CD4-positive, CD25-positive, alpha-beta regulatory T cell (primary cell): ENCODE measurements around the gene TMCC2. TPM values are rescaled to one million over a fixed set of nuclear protein-coding genes. Genes with fewer than 3 reads are reported as not detected.
"Not testable (repeated sequence)": the region's sequence is repeated elsewhere in the genome, so short reads cannot be mapped to it uniquely, and the experiment has no call there.

ENCODE experiments used
- ATAC-seq, 2 donors: fragments of 150-1000 bp; cut with Tn5 transposase; one replicate each; pipeline ENCODE4 v1.10.0; 2021; ENCODE audit warnings: low read depth in 2 of 2, moderate number of reproducible peaks in 2 of 2, moderate library complexity in 1 of 2
- DNase-seq, 3 donors: peaks; one replicate each; pipeline versions ENCODE4 v3.0.0 to v3.0.0-alpha.2; 2012 to 2022; ENCODE audit warnings: mixed read lengths in 1 of 3
- H3K27ac ChIP-seq: one replicate; pipeline ENCODE4 v1.7.0; 2013; ENCODE audit warnings: mild to moderate bottlenecking, low read length; ENCODE audit not compliant: insufficient read depth, poor library complexity, severe bottlenecking
- H3K27me3 ChIP-seq: one replicate; pipeline ENCODE4 v1.7.0; 2013; ENCODE audit warnings: low read length; ENCODE audit not compliant: control insufficient read depth, insufficient read depth
- H3K36me3 ChIP-seq: one replicate; pipeline ENCODE4 v1.7.0; 2013; ENCODE audit warnings: mild to moderate bottlenecking, low read length, moderate library complexity; ENCODE audit not compliant: control insufficient read depth, insufficient read depth
- H3K4me1 ChIP-seq: 2 replicates; pipeline ENCODE4 v1.7.0; 2013; ENCODE audit warnings: mild to moderate bottlenecking, low read length; ENCODE audit not compliant: insufficient read depth, control insufficient read depth, poor library complexity, severe bottlenecking
- H3K4me3 ChIP-seq: one replicate; pipeline ENCODE4 v1.7.0; 2013; ENCODE audit warnings: low read depth, mild to moderate bottlenecking, low read length, moderate library complexity
- H3K9me3 ChIP-seq, 2 experiments: 1 replicate in 1 of 2; 2 replicates in 1 of 2; pipeline ENCODE4 v1.7.0; 2013; ENCODE audit warnings: low read length in 2 of 2, mild to moderate bottlenecking in 1 of 2, moderate library complexity in 1 of 2; ENCODE audit not compliant: control insufficient read depth in 2 of 2
- H3K27ac Mint-ChIP-seq, 3 donors: one replicate each; pipeline ENCODE4 v1.8.0; 2020 to 2022; ENCODE audit warnings: mild to moderate bottlenecking in 3 of 3, mixed read lengths in 3 of 3, moderate library complexity in 2 of 3
- H3K27me3 Mint-ChIP-seq: one replicate; pipeline ENCODE4 v1.8.0; 2022; ENCODE audit warnings: mild to moderate bottlenecking, mixed read lengths
- H3K36me3 Mint-ChIP-seq: one replicate; pipeline ENCODE4 v1.8.0; 2020; ENCODE audit warnings: mixed read lengths
- H3K4me1 Mint-ChIP-seq, 4 donors: one replicate each; pipeline ENCODE4 v1.8.0; 2020 to 2022; ENCODE audit warnings: mixed read lengths in 4 of 4, mild to moderate bottlenecking in 1 of 4
- H3K4me3 Mint-ChIP-seq, 4 donors: one replicate each; pipeline ENCODE4 v1.8.0; 2020 to 2022; ENCODE audit warnings: mild to moderate bottlenecking in 4 of 4, mixed read lengths in 4 of 4, moderate library complexity in 3 of 4
- H3K9me3 Mint-ChIP-seq, 7 donors: one replicate each; pipeline ENCODE4 v1.8.0; 2020 to 2022; ENCODE audit warnings: mixed read lengths in 7 of 7, mild to moderate bottlenecking in 3 of 7, moderate library complexity in 2 of 7
- polyA plus RNA-seq, 4 donors: library from polyadenylated mRNA; unstranded; fragments of 300-500 nt; fragmentation: Illumina TruSeq; gene quantifications; one replicate each; pipeline ENCODE4 v1.2.3, GENCODE V29; 2021
- total RNA-seq: library from RNA; stranded (reverse); gene quantifications from one replicate; pipeline ENCODE4 v1.2.3, GENCODE V29; 2022

Gene TMCC2
- total and polyA plus RNA-seq, 5 donors from 2014 or later, result 0.22 to 1.8 (median 0.31) TPM

DNA sequence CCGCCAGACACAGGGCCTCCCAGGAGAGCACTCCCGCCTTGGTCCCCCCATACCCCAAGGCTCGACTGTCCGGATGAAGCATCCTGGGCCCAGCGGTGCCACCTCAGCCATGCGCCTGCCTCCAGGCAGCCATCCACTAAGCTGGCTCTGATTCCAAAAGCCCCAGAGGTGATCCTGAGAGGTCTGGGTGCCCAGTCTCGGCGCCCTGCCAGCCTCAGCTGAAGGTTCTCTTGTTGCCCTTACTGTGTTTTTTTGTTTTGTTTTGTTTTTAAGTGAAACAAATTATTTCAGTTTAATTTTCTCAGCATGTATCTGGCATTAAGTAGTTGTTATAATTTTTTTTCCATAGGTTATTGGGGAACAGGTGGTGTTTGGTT lies 48.9 kb downstream of the TMCC2 start:
- Histone ChIP-seq H3K27me3 (no peaks in the 10 kb centered on the region), H3K4me3 (no peak overlapping the region), H3K36me3 (no peaks in the 10 kb centered on the region), H3K4me1 (peaks cover 60% of the 10 kb centered on the region), H3K9me3 (no peaks in the 10 kb centered on the region), H3K27ac (no peak overlapping the region)
- no peak for ATAC-seq
- no peak for DNase-seq
- peaks cover 8 to 75% (median 37%) of the 10 kb centered on the region in 4 donors for H3K4me1 Mint-ChIP-seq
- H3K27ac Mint-ChIP-seq, result peak overlapping the region in 1 of 3 donors; percentile 64
- H3K27me3 Mint-ChIP-seq, result peaks cover 9% of the 10 kb centered on the region
- no peaks in the 10 kb centered on the region for H3K36me3 Mint-ChIP-seq
- H3K4me3 Mint-ChIP-seq, result no peak overlapping the region
- no peaks in the 10 kb centered on the region for H3K9me3 Mint-ChIP-seq

DNA sequence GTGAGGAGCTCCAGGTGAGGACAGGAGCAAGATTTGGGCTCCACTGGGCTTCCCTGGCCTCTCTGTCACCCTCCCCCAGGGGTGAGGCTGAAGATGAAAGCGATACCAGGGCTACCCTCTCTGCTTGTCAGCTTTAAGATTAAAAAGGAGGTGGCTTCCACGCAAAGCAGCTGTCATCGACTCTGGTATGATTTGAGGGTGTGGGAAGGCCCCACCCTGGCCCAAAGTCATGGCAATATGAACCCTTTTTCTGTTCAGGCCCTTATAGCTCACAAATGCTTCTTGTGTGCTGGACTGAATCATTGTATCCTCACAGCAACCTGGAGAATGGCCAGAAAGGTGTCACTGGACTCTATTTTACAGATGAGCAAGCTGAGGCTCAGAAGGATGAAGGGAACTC lies 52.2 kb downstream of the TMCC2 start:
- no peak overlapping the region for H3K4me3 ChIP-seq
- H3K36me3 ChIP-seq, result no peaks in the 10 kb centered on the region
- no peaks in the 10 kb centered on the region for H3K9me3 Mint-ChIP-seq
- no peaks in the 10 kb centered on the region for H3K27me3 ChIP-seq
- H3K9me3 ChIP-seq, result no peaks in the 10 kb centered on the region
- H3K4me3 Mint-ChIP-seq, result peak overlapping the region; percentile 3 to 78 (median 58)
- no peaks in the 10 kb centered on the region for H3K36me3 Mint-ChIP-seq
- DNase-seq (peak in 1 of 3 donors; percentile 79), ATAC-seq (no peak)
- peaks cover 72% of the 10 kb centered on the region for H3K4me1 ChIP-seq
- peaks cover 14% of the 10 kb centered on the region for H3K27me3 Mint-ChIP-seq
- H3K27ac ChIP-seq, result no peak overlapping the region
- peaks cover 7 to 88% (median 52%) of the 10 kb centered on the region in 4 donors for H3K4me1 Mint-ChIP-seq
- H3K27ac Mint-ChIP-seq, result peak overlapping the region; percentile 81 to 95 (median 82)

DNA sequence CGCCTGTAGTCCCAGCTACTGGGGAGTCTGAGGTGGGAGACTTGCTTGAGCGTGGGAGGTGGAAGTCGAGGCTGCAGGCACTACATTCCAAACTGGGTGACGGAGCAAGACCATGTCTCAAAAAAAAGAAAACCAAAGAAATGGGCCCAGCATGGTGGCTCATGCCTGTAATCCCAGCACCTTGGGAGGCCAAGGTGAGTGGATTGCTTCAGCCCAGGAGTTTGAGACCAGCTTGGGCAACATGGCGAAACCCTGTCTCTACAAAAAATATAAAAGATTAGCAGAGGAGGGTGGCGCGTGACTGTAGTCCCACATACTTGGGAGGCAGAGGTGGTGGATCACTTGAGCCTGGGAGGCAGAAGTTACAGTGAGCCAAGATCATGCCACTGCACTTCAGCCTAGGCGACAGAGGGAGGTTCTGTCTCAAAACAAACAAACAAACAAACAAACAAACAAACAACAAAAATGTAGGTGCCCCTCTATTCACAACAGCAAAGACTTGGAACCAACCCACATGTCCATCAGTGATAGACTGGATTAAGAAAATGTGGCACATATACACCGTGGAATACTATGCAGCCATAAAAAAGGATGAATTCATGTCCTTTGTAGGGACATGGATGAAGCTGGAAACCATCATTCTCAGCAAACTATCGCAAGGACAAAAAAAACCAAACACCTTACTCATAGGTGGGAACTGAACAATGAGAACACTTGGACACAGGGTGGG lies 53.1 kb downstream of the TMCC2 start:
- peaks cover 72% of the 10 kb centered on the region for H3K4me1 ChIP-seq
- not testable (repeated sequence) for H3K36me3 Mint-ChIP-seq, H3K36me3 ChIP-seq, H3K27me3 ChIP-seq, H3K4me3 ChIP-seq, ATAC-seq, H3K27ac ChIP-seq, H3K9me3 Mint-ChIP-seq, DNase-seq, H3K9me3 ChIP-seq
- peak overlapping the region in 2 of 4 donors; percentile 3 to 78 for H3K4me3 Mint-ChIP-seq
- H3K27me3 Mint-ChIP-seq, result peaks cover 22% of the 10 kb centered on the region
- H3K4me1 Mint-ChIP-seq, result peaks cover 12 to 88% (median 55%) of the 10 kb centered on the region in 4 donors
- H3K27ac Mint-ChIP-seq, result peak overlapping the region in 1 of 3 donors; percentile 82

DNA sequence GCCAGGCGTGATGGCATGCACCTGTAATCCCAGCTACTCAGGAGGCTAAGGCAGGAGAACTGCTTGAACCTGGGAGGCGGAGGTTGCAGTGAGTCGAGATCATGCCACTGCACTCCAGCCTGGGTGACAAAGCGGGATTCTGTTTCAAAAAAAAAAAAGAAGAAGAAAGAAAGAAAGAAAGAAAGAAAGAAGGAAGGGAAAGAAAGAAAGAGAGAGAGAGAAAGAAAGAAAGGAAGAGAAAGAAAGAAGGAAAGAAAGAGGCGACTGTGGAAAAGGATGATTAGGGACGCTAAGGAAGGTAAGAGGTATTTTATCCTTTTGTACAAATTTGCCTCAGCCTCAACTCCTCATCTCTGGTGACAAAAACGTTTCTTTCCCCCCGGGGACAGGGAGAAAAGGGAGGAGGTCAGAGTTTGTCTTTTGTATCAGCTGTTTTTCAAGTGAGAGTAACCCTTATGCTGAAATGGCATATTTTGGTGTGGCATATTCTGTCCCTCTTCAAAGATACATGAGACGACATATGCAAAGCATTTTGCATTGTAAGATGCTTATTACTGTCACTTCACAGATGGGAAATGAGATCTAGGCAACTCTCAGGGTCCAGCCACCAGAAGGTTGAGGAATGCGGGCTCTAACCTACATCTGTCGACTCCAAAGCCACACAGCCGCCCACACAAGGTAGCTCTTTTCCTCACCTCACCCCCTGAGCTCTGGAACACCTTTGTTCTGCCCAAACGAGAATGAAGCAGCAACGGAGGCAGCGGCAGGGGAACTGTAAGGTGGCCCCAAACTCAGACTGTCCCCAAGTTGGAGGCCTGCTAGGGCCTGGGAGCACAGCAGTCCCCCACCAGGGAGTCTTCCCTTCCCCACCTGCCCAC lies 55.8 kb downstream of the TMCC2 start:
- Histone ChIP-seq H3K4me1 (peaks cover 84% of the 10 kb centered on the region), H3K27ac (peak overlapping the region; percentile 87), H3K9me3 (no peaks in the 10 kb centered on the region), H3K27me3 (no peaks in the 10 kb centered on the region), H3K4me3 (no peak overlapping the region), H3K36me3 (no peaks in the 10 kb centered on the region)
- H3K27me3 Mint-ChIP-seq, result peaks cover 28% of the 10 kb centered on the region
- DNase-seq (no peak), ATAC-seq (no peak)
- peak overlapping the region; percentile 93 to 98 (median 98) for H3K27ac Mint-ChIP-seq
- no peaks in the 10 kb centered on the region for H3K36me3 Mint-ChIP-seq
- peaks cover 20 to 91% (median 74%) of the 10 kb centered on the region in 4 donors for H3K4me1 Mint-ChIP-seq
- H3K9me3 Mint-ChIP-seq, result peaks cover 0 to 3% (median 0%) of the 10 kb centered on the region in 7 donors
- H3K4me3 Mint-ChIP-seq, result peak overlapping the region; percentile 40 to 80 (median 77)

- peak overlapping the region; percentile 93 to 98 (median 98) for H3K27ac Mint-ChIP-seq
- H3K4me3 Mint-ChIP-seq, result peak overlapping the region; percentile 80 to 94 (median 88)
- Histone ChIP-seq H3K4me1 (peaks cover 83% of the 10 kb centered on the region), H3K27me3 (no peaks in the 10 kb centered on the region), H3K27ac (peak overlapping the region; percentile 87), H3K9me3 (no peaks in the 10 kb centered on the region), H3K36me3 (no peaks in the 10 kb centered on the region), H3K4me3 (peak overlapping the region; percentile 85)
- peaks cover 20 to 89% (median 68%) of the 10 kb centered on the region in 4 donors for H3K4me1 Mint-ChIP-seq
- no peaks in the 10 kb centered on the region for H3K36me3 Mint-ChIP-seq
- peaks cover 28% of the 10 kb centered on the region for H3K27me3 Mint-ChIP-seq
- peak; percentile 71 to 76 for ATAC-seq
- DNase-seq, result peak; percentile 78 to 95 (median 88)
- H3K9me3 Mint-ChIP-seq, result peaks cover 0 to 3% (median 0%) of the 10 kb centered on the region in 7 donors
These were observed 56.8 kb downstream of the TMCC2 start for GRCh38 chr1:205284420-205285144.

- H3K27ac ChIP-seq, result peak overlapping the region; percentile 87
- peak overlapping the region; percentile 80 to 94 (median 88) for H3K4me3 Mint-ChIP-seq
- peak overlapping the region; percentile 85 for H3K4me3 ChIP-seq
- ATAC-seq (peak; percentile 33 to 38), DNase-seq (peak; percentile 47 to 88 (median 79))
- peaks cover 79% of the 10 kb centered on the region for H3K4me1 ChIP-seq
- no peaks in the 10 kb centered on the region for H3K36me3 Mint-ChIP-seq
- no peaks in the 10 kb centered on the region for H3K27me3 ChIP-seq
- peak overlapping the region; percentile 93 to 98 (median 98) for H3K27ac Mint-ChIP-seq
- H3K4me1 Mint-ChIP-seq, result peaks cover 17 to 88% (median 60%) of the 10 kb centered on the region in 4 donors
- no peaks in the 10 kb centered on the region for H3K9me3 ChIP-seq
- peaks cover 28% of the 10 kb centered on the region for H3K27me3 Mint-ChIP-seq
- no peaks in the 10 kb centered on the region for H3K36me3 ChIP-seq
- H3K9me3 Mint-ChIP-seq, result peaks cover 0 to 3% (median 0%) of the 10 kb centered on the region in 7 donors
These were observed 57.8 kb downstream of the TMCC2 start for GRCh38 chr1:205285381-205286101.
